WTC11 (cell line): ENCODE results near the gene MDGA2.

Source experiments
- CBFB ChIP-seq: sonication (generic); formaldehyde crosslinking; IDR thresholded peaks from 2 replicates; pipeline ENCODE4 v1.8.1; 2022; ENCODE audit warnings: mild to moderate bottlenecking, low read depth, missing genetic modification reagents
- CTCF ChIP-seq: fragments of 200-600 bp; IDR thresholded peaks from 2 replicates; pipeline ENCODE4 v1.8.0; 2022; ENCODE audit warnings: antibody characterized with exemption
- E2F5 ChIP-seq: sonication (generic); formaldehyde crosslinking; IDR thresholded peaks from 2 replicates; pipeline ENCODE4 v1.8.1; 2022; ENCODE audit warnings: mild to moderate bottlenecking, moderate library complexity, missing genetic modification reagents
- IRF2 ChIP-seq: sonication (generic); formaldehyde crosslinking; IDR thresholded peaks from 2 replicates; pipeline ENCODE4 v1.8.0; 2022; ENCODE audit warnings: low read depth, missing genetic modification reagents, borderline replicate concordance
- JUN ChIP-seq: sonication (generic); formaldehyde crosslinking; IDR thresholded peaks from 2 replicates; pipeline ENCODE4 v1.8.0; 2023; ENCODE audit warnings: mild to moderate bottlenecking, missing genetic modification reagents
- NR2C2 ChIP-seq: sonication (generic); formaldehyde crosslinking; IDR thresholded peaks from 2 replicates; pipeline ENCODE4 v1.8.0; 2022; ENCODE audit warnings: mild to moderate bottlenecking, missing genetic modification reagents

GRCh38 chr14:47590767-47591495, 84.5 kb downstream of the MDGA2 start:
- TF ChIP-seq CBFB (no peak), NR2C2 (CRISPR knock-in tag) (no peak), CTCF (no peak), JUN (no peak), E2F5 (CRISPR knock-in tag) (no peak), IRF2 (no peak)
